NCI-H2107 treated with DMSO at 0.1 percent for 48 hours (cell line): ENCODE results near the gene JAG2.

ENCODE experiments used
- DNase-seq: peaks from one replicate; lab custom pipeline; 2025; ENCODE audit not compliant: unreplicated experiment; lab: John Stamatoyannopoulos, UW

Gene JAG2

GRCh38 chr14:105151838-105152793, 16.5 kb downstream of the JAG2 start:
- no peak for DNase-seq

- DNase-seq: no peak
Measured at GRCh38 chr14:105151084-105151837, 17.3 kb downstream of the JAG2 start.

- DNase-seq: no peak
Measured at GRCh38 chr14:105150368-105151083, 18.1 kb downstream of the JAG2 start.

- no peak for DNase-seq
Measured at GRCh38 chr14:105150026-105150367, 18.6 kb downstream of the JAG2 start.

- no peak for DNase-seq
Measured at GRCh38 chr14:105149146-105149781, 19.3 kb downstream of the JAG2 start.

- DNase-seq: no peak
Measured at GRCh38 chr14:105148604-105149145, 19.9 kb downstream of the JAG2 start.

GRCh38 chr14:105147671-105148603, 20.6 kb downstream of the JAG2 start:
- no peak for DNase-seq

GRCh38 chr14:105146976-105147635, 21.5 kb downstream of the JAG2 start:
- DNase-seq: no peak

GRCh38 chr14:105146181-105146975, 22.2 kb downstream of the JAG2 start:
- DNase-seq: no peak

GRCh38 chr14:105145381-105146180, 23.0 kb downstream of the JAG2 start:
- DNase-seq: no peak

GRCh38 chr14:105144666-105145380, 23.8 kb downstream of the JAG2 start:
- no peak for DNase-seq

- no peak for DNase-seq
Measured at GRCh38 chr14:105144026-105144665, 24.4 kb downstream of the JAG2 start.

GRCh38 chr14:105143451-105144025, 25.0 kb downstream of the JAG2 start:
- DNase-seq: no peak

GRCh38 chr14:105142651-105143450, 25.7 kb downstream of the JAG2 start:
- no peak for DNase-seq
